Astrocyte (in vitro differentiated cells and primary cell): ENCODE measurements around the gene DNAH9.

Source experiments
- CTCF ChIP-seq: IDR thresholded peaks from 2 replicates; pipeline ENCODE4 v1.5.1; 2011; ENCODE audit warnings: low read depth, mild to moderate bottlenecking, inconsistent platforms, low read length, moderate library complexity; ENCODE audit not compliant: insufficient read depth
- EZH2 ChIP-seq: IDR thresholded peaks from 2 replicates; pipeline ENCODE4 v1.6.1; 2012; ENCODE audit warnings: mild to moderate bottlenecking, low read length, inconsistent platforms; ENCODE audit not compliant: insufficient read depth

- TF ChIP-seq CTCF (no peak), EZH2 (no peak)
Measured at GRCh38 chr17:11805138-11805537, 206.9 kb downstream of the DNAH9 start.
